PFSK-1 (cell line): Measurements from ENCODE around the gene FAIM2.

Source experiments
- FOXP2 ChIP-seq: optimal IDR thresholded peaks from 2 replicates; pipeline ENCODE3; 2011; ENCODE audit warnings: borderline replicate concordance, control low read depth, inconsistent platforms; ENCODE audit not compliant: insufficient read depth; ENCODE audit errors: extremely low read length, extremely low read depth
- POLR2AphosphoS5 ChIP-seq: IDR thresholded peaks from 2 replicates; pipeline ENCODE4 v1.6.1; 2012; ENCODE audit warnings: low read depth, mild to moderate bottlenecking, control low read depth, low read length, moderate library complexity
- SIN3A ChIP-seq: IDR thresholded peaks from 2 replicates; pipeline ENCODE4 v1.6.1; 2012; ENCODE audit warnings: mild to moderate bottlenecking, low read length, moderate library complexity, borderline replicate concordance; ENCODE audit not compliant: insufficient read depth
- TAF1 ChIP-seq: IDR thresholded peaks from 2 replicates; pipeline ENCODE4 v1.6.1; 2012; ENCODE audit warnings: low read length, control low read depth, borderline replicate concordance; ENCODE audit not compliant: insufficient read depth
- TF ChIP-seq, protein P1 (sequence below), 2 experiments: IDR thresholded peaks; 2 replicates each; pipeline versions ENCODE4 v1.6.1 to v1.8.0; 2011 to 2012; ENCODE audit warnings: low read depth in 2 of 2, low read length in 2 of 2, control low read depth in 1 of 2, inconsistent platforms in 1 of 2, mild to moderate bottlenecking in 1 of 2, moderate library complexity in 1 of 2; ENCODE audit not compliant: insufficient read depth in 1 of 2

Gene FAIM2

DNA sequence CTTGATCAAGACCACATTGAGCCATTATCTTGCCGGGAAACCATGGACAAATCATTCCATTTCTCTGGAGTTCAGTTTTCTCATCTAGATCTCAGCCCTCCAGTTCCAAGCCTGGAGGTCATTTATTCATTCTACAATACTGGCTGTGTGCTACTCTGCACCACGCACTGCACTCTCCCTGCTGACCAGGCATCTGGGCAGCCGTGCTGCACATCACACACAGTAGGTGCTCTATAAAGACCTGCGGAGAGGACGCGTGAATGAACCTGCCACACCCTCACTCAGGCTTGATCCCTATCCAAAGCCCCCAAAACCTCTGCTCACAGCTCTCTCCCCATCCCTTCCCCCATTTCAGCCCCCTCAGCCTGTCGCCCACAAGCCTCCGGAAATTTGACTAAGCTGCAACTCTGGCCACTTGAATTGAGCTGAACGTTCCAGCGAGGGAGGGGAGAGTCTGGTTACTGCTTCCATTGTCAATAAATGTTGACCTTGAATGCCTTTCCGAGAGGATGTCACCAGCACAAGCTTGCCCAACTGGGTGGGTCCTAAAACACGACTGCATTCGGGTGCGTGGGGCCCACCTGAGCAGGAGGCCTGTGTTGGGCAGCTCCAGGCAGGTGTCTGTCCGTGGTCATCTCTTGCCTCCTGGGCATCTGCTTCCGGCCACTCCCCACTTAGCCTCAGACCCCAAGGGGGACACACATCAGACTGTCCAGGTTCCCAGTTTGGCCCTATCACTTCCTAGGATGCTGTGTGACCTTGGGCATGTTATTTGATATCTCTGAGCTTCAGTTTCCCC is 17.8 kb downstream of the FAIM2 start:
- TF ChIP-seq, protein P1, sequence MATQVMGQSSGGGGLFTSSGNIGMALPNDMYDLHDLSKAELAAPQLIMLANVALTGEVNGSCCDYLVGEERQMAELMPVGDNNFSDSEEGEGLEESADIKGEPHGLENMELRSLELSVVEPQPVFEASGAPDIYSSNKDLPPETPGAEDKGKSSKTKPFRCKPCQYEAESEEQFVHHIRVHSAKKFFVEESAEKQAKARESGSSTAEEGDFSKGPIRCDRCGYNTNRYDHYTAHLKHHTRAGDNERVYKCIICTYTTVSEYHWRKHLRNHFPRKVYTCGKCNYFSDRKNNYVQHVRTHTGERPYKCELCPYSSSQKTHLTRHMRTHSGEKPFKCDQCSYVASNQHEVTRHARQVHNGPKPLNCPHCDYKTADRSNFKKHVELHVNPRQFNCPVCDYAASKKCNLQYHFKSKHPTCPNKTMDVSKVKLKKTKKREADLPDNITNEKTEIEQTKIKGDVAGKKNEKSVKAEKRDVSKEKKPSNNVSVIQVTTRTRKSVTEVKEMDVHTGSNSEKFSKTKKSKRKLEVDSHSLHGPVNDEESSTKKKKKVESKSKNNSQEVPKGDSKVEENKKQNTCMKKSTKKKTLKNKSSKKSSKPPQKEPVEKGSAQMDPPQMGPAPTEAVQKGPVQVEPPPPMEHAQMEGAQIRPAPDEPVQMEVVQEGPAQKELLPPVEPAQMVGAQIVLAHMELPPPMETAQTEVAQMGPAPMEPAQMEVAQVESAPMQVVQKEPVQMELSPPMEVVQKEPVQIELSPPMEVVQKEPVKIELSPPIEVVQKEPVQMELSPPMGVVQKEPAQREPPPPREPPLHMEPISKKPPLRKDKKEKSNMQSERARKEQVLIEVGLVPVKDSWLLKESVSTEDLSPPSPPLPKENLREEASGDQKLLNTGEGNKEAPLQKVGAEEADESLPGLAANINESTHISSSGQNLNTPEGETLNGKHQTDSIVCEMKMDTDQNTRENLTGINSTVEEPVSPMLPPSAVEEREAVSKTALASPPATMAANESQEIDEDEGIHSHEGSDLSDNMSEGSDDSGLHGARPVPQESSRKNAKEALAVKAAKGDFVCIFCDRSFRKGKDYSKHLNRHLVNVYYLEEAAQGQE (IDR thresholded peaks at IDR 0.05; ENCODE audit: insufficient read depth in 1 of 2, low read depth in 2 of 2, low read length in 2 of 2), result no peak
- TF ChIP-seq FOXP2, result no peak

DNA sequence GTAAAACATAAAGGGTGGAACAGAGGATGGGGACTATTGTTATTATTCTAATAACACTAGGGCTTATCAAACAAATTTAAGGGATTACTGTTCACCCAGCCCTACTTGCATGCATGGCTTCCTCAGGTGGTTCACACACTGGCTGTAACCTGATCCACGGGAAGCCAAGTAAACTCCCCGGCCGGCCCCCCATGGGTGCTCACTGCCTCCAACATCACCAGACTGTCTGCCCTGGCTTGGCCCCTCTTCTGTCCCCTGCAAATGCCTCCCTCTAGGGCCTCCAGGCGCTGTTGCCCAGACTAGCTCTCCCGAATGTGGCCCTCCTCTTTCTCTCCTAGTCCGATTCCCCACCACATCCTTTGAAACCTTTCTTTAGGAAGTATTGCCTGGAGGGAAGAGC is 18.6 kb downstream of the FAIM2 start:
- TF ChIP-seq, protein P1 (IDR thresholded peaks at IDR 0.05; ENCODE audit: insufficient read depth in 1 of 2, low read depth in 2 of 2, low read length in 2 of 2), result no peak
- no peak for TF ChIP-seq FOXP2
- TF ChIP-seq SIN3A, result no peak
- no peak for TF ChIP-seq TAF1
- no peak for TF ChIP-seq POLR2AphosphoS5

DNA sequence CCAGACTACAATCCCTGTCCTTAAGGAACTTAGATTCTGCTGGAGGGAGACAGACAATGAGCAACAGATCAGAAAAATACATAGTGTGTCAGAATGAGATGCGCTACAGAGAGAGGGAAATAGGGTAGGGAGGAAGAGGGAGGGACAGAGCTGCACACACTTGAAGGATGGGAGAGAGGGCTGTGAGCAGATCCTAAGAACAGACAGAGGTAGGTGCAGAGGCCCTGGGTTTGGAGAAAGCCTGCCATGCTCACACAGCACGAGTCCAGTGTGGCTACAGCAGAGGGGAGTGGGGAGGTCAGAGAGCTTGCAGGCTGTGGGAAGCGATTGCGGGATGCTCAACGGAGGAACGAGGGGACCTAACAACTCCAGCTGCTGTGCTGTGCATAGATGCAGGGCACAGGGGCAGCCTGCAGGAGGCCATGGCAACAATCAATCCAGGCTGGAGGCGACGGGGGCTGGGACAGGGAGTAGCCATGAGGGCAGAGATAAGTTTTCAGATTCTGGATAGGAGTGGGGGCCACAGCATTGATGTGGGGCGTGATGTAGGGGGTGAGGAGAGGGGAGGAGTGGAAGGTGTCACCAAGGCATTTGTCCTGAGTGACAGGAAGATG is 20.7 kb downstream of the FAIM2 start:
- TF ChIP-seq FOXP2, result no peak
- TF ChIP-seq POLR2AphosphoS5, result no peak
- no peak for TF ChIP-seq SIN3A

DNA sequence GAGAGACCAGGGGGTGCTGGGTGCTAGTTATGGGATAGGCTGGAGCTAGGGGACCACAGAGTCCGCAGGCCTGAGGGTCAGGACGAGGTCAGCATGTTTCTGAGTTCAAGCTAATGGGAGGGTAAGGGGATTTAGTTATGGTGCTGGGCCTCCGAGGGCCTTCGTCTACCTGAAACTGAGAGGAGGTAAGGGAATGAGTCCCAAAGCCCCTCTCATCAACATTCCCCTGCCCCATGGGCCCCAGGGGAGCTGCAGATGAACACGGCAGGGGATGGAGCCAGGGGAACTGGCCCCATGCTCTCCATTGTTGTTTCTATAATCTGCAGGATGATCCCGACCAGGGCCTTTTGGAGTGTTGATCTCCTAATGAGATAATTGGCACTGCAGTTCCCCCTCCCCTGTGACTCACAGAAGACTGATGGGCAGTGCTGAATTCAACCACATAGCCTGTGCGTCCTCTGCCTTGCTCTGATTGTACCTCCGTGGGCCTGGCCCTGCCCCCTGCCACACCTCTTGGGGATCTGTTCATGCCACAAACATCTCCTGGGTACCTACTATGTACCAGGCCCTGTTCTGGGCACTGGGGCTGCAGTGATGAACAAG is 21.4 kb downstream of the FAIM2 start:
- no peak for TF ChIP-seq TAF1
- TF ChIP-seq FOXP2, result no peak
- TF ChIP-seq SIN3A, result no peak
- no peak for TF ChIP-seq POLR2AphosphoS5
- TF ChIP-seq, protein P1 (IDR thresholded peaks at IDR 0.05; ENCODE audit: insufficient read depth in 1 of 2, low read depth in 2 of 2, low read length in 2 of 2), result no peak

DNA sequence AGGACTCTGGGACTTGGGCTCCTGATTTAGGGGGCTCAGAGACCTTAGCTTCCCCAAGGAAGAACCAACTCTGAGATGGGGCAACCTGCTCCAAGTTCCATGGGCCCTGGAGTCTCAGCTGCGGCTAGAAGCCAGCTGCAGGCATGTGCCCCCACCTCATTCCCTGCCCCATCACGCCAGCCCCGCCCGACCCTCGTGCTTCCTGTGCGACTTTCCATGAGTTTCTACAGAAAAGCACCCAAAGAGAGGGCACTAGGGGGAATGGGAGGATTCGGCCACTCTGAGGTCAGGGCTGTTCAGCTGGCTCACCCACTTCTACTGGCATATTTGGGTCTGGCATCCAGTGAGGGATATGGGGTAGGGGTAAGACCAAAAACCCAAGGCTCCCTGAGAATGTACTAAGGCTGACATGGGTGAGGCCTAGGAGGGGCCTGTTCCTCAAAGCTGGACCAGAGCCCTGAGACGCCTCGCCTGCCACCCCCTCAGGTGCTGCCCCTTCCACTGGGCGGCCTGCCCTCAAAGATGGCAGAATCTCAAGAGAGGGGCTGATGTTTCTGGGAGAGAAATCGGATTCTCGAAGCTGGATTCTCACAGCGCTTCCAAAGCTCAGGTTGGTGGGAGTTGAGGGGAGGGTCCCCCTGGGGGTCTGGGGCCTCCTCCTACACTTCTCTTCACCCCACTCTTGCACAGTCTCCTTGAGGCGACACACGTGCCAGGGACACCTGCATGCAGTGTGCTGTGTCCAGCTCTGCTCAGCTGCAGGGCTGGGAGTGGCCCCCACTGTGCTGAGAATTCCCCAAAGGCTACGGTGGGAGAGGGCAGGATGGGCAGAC is 22.1 kb downstream of the FAIM2 start:
- TF ChIP-seq POLR2AphosphoS5, result no peak
- TF ChIP-seq, protein P1 (IDR thresholded peaks at IDR 0.05; ENCODE audit: insufficient read depth in 1 of 2, low read depth in 2 of 2, low read length in 2 of 2), result no peak
- TF ChIP-seq FOXP2, result no peak
- TF ChIP-seq TAF1, result no peak
- no peak for TF ChIP-seq SIN3A
